Measurements from ENCODE around the gene HOXD11. TPM values are rescaled to one million over a fixed set of nuclear protein-coding genes. Genes with fewer than 3 reads are reported as not detected.

The HOXD11 gene
- 5.1 to 6.3 TPM (median 5.8 TPM) in 5 replicates for total RNA-seq (2022; extraction: Qiagen RNA extraction)

DNA sequence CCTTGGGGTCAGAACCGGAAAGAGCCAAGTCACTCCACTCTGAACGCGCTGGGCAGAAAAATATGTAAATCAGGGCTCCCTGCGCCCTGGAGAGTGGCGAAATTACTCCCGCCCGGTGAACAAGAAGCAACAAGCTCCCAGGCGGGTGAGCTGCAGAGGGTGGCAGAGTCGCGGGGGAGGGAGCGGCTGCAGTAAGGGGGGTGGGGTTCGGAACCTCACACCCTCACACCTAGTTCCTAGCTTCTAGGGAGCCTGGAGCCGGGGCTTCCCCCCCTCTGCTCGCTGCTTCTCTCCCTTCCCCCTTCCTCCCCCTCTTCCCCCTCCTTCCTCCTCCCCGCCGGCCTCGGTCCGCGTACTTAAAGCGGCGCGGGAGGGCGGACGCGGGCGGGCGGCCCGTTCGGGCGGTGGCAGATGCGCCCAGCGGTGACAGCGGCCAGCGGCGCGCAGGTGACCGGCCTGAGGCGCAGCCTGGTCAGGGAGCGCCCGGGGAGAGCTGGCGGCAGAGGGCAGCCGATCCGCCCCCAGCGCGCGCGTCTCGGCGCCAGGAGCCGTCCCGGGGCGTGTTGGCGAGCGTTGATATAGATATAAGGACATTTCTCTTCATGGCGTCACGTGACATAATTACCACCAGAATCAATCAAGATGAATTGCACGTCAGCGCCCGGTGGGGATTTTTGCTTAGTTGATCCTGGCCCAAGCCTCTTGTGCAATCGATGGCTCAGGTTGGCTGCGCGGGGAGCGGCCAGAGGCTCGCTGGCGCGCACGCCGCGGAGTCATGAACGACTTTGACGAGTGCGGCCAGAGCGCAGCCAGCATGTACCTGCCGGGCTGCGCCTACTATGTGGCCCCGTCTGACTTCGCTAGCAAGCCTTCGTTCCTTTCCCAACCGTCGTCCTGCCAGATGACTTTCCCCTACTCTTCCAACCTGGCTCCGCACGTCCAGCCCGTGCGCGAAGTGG is at the start of gene HOXD11:
TSS of gene HOXD11 (plus strand) at position 700 of the 959 bp plus-strand sequence. CDS start at position 776, 76 bp downstream.

DNA sequence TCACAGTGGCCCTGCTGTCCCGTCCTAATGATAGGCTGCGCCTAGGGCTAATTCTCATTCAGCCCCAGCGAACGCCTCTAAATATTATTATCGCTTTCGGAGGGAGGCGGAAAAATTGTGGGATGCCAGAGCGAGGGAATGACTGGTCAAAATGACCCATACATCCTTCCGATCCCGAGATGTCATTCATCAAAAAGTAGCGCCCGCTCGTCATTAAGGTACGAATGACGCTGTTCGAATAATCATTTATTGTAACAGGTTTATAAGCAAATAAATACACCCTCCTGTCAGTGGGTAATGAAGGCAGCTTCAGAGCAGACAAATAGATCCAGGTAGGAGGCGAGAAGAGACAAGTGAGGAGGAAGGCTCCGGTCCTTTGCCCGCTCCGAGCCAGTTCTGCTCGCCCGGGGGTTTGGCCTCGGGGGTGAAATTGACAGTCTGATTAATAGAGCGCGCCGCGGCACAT is 23.3 kb upstream of the HOXD11 start, which contains the start of gene EVX2:
TSS of gene EVX2 (minus strand) at position 167 of the 466 bp plus-strand sequence. CDS start 186 bp downstream, outside the sequence.

DNA sequence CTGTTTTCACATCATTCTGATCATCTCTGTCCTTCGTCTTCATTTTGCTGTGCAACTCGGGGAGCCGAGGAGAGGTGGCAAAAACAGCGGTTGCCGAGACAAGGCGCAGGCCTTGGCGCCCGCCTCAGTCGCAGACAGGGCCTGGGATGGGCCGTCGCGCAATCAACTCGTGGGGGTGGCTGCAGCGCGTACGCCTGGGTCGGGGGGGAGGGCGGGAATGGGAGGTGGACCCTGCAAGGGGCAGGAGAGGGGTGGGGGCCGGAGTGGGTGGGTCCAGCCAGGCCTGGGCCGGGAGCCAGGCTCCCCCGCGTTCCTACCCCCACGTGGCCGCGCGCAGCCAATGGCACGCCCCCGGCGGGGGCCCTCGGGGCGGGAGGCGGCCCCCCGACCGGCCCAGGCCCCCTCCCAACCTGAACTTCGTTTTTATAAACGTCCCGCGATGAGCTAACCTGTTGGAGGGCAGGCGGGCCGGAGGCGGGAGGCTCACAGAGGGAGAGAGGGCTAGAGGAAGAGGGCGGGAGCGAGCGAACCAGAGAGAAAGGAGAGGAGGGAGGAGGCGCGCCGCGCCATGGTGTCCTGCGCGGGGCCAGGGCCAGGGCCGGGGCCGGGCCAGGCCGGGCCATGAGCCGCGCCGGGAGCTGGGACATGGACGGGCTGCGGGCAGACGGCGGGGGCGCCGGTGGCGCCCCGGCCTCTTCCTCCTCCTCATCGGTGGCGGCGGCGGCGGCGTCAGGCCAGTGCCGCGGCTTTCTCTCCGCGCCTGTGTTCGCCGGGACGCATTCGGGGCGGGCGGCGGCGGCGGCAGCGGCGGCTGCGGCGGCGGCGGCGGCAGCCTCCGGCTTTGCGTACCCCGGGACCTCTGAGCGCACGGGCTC is 14.6 kb upstream of the HOXD11 start, which contains the start of gene HOXD13:
TSS of gene HOXD13 (plus strand) at position 452 of the 875 bp plus-strand sequence. CDS start at position 622, 170 bp downstream.

DNA sequence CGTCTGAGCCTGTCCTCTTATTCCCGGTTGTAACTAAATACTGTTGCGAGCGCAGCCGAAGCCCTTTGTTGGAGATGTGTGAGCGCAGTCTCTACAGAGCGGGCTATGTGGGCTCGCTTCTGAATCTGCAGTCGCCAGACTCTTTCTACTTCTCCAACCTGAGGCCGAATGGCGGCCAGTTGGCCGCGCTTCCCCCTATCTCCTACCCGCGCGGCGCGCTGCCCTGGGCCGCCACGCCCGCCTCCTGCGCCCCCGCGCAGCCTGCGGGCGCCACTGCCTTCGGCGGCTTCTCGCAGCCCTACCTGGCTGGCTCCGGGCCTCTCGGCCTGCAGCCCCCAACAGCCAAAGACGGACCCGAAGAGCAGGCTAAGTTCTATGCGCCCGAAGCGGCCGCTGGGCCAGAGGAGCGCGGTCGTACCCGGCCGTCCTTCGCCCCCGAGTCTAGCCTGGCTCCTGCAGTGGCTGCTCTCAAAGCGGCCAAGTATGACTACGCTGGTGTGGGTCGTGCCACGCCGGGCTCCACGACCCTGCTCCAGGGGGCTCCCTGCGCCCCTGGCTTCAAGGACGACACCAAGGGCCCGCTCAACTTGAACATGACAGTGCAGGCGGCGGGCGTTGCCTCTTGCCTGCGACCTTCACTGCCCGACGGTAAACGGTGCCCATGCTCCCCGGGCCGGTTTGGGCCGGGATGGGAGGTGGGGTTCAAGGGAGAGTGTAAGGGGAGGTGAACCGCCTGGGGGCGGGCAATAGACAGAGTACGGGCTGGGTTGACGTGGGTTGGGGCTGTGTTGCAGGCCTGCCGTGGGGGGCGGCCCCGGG is 7.1 kb upstream of the HOXD11 start, which contains the start of gene HOXD12:
TSS of gene HOXD12 (plus strand) at position 68 of the 819 bp plus-strand sequence. CDS start at position 75, 7 bp downstream.

DNA sequence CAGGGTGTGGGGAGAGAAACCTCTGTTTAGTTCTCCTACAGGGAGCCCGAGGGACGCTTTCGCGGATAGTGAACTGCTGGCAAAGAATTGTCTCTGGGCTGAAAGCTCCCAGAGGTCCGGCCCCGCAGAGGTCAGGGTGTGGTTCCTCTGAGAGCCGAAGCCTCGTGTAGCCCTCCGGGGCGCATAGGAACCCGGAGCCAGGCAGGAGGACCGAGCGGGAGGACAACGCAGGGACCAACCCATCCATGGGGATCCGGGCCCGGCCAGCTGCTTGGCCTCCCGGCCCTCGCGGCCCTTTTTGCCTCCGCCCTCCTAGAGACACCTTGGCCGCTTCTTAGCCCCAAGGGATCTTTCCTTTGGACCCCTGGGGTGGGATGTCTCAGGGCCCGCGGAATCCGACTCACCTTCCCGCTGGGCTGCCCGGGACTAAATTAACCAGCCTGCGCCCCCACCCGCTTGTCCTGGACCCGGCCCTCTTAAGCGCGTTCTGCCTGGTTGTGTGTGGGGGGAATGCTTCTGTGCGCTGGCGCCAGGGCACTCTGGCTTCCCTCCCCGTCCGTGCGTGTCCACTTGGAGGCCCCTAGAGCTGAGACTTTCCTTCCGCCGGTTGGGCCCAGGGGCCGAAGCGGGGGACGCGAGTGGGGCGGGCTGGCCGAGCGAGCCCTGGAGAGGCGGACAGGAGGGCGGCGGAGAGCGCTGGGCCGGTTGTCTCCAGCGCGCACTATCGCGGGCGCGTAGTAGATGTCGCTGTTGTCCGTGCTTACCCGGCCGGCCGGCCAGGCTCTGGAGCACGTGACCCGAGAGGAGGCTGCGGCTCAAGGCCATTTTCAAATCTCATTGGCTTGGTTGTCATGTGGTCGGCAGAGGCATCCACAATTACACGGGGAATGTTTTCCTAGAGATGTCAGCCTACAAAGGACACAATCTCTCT is 9.1 kb downstream of the HOXD11 start, which contains the start of gene HOXD10:
TSS of gene HOXD10 (plus strand) at position 896 of the 931 bp plus-strand sequence. CDS start 56 bp downstream, outside the sequence.

DNA sequence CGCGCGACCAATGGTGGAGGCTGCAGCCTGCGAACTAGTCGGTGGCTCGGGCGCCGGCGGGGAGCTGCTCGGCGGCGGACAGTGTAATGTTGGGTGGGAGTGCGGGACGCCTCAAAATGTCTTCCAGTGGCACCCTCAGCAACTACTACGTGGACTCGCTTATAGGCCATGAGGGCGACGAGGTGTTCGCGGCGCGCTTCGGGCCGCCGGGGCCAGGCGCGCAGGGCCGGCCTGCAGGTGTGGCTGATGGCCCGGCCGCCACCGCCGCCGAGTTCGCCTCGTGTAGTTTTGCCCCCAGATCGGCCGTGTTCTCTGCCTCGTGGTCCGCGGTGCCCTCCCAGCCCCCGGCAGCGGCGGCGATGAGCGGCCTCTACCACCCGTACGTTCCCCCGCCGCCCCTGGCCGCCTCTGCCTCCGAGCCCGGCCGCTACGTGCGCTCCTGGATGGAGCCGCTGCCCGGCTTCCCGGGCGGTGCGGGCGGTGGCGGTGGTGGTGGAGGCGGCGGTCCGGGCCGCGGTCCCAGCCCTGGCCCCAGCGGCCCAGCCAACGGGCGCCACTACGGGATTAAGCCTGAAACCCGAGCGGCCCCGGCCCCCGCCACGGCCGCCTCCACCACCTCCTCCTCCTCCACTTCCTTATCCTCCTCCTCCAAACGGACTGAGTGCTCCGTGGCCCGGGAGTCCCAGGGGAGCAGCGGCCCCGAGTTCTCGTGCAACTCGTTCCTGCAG is 15.8 kb downstream of the HOXD11 start, which contains the start of gene HOXD9:
TSS of gene HOXD9 (plus strand) at position 37 of the 728 bp plus-strand sequence. CDS start at position 87, 50 bp downstream.

DNA sequence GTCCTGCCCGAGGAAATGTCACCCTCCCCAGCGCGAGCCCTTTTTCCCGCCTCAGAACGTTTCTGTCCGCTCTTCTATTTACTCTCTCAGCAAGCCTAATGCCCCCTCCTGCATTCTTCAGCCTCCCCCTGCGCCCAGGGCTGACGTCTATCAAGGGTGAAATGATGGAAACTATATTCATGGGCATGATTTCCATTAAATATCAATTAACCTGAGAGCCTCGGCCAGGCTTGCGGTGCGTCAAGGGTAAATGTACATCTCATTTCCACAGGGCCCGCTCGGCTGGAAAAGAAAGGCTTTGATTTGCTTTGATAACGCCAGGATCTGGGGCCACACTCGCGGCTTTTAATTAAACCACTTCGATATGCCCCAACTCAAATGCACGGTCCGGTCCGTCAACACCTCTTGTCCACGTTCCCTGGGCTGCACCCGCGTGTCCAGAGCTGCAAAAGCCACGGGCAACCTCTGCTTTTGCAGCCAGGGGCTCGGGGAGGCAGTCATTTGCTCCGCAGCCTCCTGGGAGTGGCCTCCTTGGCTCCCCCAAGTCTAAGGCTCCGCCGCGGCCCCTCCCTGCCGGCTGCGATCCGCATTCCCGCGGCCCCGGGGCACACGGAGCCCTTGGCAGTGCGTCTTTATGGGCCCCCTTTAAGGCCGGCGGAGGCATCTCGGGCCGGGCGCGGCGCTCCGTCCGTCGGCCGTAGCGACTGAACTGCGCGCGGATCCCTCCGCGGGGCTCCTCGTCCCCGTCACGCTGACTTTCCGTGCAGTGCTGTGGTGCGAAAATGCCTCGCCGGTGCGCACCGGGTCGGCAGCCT is 22.1 kb downstream of the HOXD11 start, which contains the start of gene HOXD8:
TSS of gene HOXD8 (plus strand) at position 724 of the 815 bp plus-strand sequence. CDS start 662 bp downstream, outside the sequence.

DNA sequence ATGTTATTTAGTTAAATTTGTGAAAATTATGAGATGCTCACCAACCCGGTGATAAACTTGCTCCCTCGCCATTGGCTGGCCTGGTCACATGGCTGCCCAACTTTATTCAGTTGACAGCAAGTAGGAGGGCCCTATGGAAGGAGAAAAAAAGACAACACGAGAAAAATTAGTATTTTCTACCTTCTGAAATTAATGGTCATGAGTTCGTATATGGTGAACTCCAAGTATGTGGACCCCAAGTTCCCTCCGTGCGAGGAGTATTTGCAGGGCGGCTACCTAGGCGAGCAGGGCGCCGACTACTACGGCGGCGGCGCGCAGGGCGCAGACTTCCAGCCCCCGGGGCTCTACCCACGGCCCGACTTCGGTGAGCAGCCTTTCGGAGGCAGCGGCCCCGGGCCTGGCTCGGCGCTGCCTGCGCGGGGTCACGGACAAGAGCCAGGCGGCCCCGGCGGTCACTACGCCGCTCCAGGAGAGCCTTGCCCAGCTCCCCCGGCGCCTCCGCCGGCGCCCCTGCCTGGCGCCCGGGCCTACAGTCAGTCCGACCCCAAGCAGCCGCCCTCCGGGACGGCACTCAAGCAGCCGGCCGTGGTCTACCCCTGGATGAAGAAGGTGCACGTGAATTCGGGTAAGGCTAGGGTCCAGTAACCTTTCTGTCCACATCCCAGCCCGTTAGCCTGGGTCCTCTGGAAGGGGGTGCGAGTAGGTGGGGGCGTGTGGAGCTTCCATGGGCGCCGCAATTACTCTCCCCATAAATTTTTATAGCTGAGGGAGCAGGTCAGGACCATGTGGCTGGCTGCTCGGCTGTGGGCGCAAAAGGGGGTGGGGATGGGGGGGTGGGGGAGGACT is 44.6 kb downstream of the HOXD11 start, which contains the start of gene HOXD4:
TSS of gene HOXD4 (plus strand) at position 109 of the 846 bp plus-strand sequence. CDS start at position 193, 84 bp downstream.

DNA sequence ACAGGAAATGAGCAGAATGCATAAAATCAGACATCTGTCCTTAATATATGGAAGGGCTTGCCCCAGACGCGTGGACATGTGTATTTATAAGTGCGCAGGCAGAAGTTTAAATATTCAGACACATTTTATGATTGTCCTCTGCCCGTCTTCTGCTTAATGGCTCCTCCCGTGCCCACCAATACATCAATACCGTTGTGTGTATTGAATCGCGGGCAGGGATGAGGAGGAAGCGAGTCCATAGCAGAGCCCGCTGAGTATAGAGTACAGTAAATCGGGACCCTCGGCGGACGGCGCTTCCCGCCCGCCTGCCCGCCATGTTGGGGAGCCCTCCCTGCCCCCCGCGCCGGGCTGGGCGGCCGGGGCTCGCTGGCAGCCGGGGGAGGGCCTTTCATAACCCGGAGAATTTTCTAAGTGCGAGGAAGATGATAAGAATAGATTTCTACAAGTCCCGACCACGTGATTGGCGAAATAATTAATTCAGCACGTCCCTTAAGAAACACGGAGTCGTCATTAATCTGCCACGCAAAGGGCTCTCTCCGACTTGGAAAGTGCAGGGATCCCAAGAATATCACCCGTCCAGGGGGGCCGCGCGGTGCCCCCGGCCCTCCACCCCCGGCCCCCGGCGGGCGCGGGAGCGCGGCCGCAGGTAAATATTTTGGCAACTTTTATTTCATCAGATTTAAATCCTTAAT is 49.9 kb downstream of the HOXD11 start, which contains the start of gene HOXD3:
TSS of gene HOXD3 (plus strand) at position 501 of the 692 bp plus-strand sequence. CDS start 11,808 bp downstream, outside the sequence.

Other genes with a start within 250 kb of the HOXD11 start
- gene LNPK, start 105.0 kb upstream of the HOXD11 start, total RNA-seq (2022; extraction: Qiagen RNA extraction): 13.9 to 18.6 TPM (median 16.1 TPM) in 5 replicates
- not detected in 5 replicates for gene EVX2, start 23.3 kb upstream of the HOXD11 start, total RNA-seq (2022; extraction: Qiagen RNA extraction)
- gene HOXD13, start 14.6 kb upstream of the HOXD11 start, total RNA-seq (2022; extraction: Qiagen RNA extraction): 0.12 to 0.19 TPM (median 0.14 TPM) in 5 replicates
- gene HOXD12, start 7.5 kb upstream of the HOXD11 start, total RNA-seq (2022; extraction: Qiagen RNA extraction): not detected in 5 replicates
- 4.1 to 6.7 TPM (median 5.3 TPM) in 5 replicates for gene HOXD10, start 9.5 kb downstream of the HOXD11 start, total RNA-seq (2022; extraction: Qiagen RNA extraction)
- gene HOXD9, start 15.4 kb downstream of the HOXD11 start, total RNA-seq (2022; extraction: Qiagen RNA extraction): 0.82 to 1.4 TPM (median 0.93 TPM) in 5 replicates
- 5.0 to 5.4 TPM (median 5.3 TPM) in 5 replicates for gene HOXD8, start 22.4 kb downstream of the HOXD11 start, total RNA-seq (2022; extraction: Qiagen RNA extraction)
- gene HOXD4, start 44.3 kb downstream of the HOXD11 start, total RNA-seq (2022; extraction: Qiagen RNA extraction): 0.10 to 0.46 TPM (median 0.38 TPM) in 5 replicates
- 0.14 to 0.21 TPM (median 0.18 TPM) in 3 of 5 replicates, not detected in the others for gene HOXD3, start 50.0 kb downstream of the HOXD11 start, total RNA-seq (2022; extraction: Qiagen RNA extraction)
- gene HOXD1, start 81.4 kb downstream of the HOXD11 start, total RNA-seq (2022; extraction: Qiagen RNA extraction): 0.15 to 0.25 TPM (median 0.21 TPM) in 5 replicates
- gene MTX2, start 162.2 kb downstream of the HOXD11 start, total RNA-seq (2022; extraction: Qiagen RNA extraction): 39.9 to 44.7 TPM (median 42.7 TPM) in 5 replicates